Astrocyte (in vitro differentiated cells and primary cell): ENCODE data around the gene BICRAL.

Experiments
- EZH2 ChIP-seq: IDR thresholded peaks from 2 replicates; pipeline ENCODE4 v1.6.1; 2012; ENCODE audit warnings: mild to moderate bottlenecking, low read length, inconsistent platforms; ENCODE audit not compliant: insufficient read depth
- TF ChIP-seq, protein P1 (sequence below): IDR thresholded peaks from 2 replicates; pipeline ENCODE4 v1.5.1; 2011; ENCODE audit warnings: low read depth, mild to moderate bottlenecking, inconsistent platforms, low read length, moderate library complexity; ENCODE audit not compliant: insufficient read depth

DNA sequence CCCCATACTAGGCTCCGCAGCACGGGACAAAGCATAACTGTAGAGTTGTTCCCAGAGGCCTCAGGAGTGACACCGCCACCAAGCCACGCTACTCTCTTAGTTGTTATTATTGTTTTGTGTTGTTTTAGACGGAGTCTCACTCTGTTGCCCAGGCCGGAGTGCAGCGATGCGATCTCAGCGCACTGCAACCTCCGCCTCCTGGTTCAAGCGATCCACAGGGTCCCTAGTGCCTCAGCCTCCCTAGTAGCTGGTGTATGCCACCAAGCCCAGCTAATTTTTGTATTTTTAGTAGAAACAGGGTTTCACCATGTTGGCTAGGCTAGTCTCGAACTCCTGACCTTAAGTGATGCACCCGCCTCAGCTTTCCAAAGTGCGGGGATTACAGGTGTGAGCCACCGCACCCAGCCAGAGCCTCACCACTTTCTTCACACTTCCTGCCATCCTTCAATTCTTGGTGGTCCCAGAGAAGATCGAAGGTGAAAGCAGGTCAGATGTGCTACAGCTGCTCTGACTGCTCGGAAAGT, 109.4 kb downstream of the BICRAL start:
- TF ChIP-seq, protein P1, sequence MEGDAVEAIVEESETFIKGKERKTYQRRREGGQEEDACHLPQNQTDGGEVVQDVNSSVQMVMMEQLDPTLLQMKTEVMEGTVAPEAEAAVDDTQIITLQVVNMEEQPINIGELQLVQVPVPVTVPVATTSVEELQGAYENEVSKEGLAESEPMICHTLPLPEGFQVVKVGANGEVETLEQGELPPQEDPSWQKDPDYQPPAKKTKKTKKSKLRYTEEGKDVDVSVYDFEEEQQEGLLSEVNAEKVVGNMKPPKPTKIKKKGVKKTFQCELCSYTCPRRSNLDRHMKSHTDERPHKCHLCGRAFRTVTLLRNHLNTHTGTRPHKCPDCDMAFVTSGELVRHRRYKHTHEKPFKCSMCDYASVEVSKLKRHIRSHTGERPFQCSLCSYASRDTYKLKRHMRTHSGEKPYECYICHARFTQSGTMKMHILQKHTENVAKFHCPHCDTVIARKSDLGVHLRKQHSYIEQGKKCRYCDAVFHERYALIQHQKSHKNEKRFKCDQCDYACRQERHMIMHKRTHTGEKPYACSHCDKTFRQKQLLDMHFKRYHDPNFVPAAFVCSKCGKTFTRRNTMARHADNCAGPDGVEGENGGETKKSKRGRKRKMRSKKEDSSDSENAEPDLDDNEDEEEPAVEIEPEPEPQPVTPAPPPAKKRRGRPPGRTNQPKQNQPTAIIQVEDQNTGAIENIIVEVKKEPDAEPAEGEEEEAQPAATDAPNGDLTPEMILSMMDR: no peak
- no peak for TF ChIP-seq EZH2
